CD4-positive, alpha-beta T cell (primary cell): Measurements from ENCODE around the gene SLC5A1. TPM values are rescaled to one million over a fixed set of nuclear protein-coding genes. Genes with fewer than 3 reads are reported as not detected.

Experiments
- ATAC-seq: fragments of 200-7000 bp; cut with Tn5 transposase; one replicate; pipeline ENCODE4 v1.10.0; 2022; ENCODE audit warnings: mild to moderate bottlenecking; ENCODE audit not compliant: poor library complexity
- CTCF ChIA-PET: fragments of 350-600 bp; sonication (Branson Sonifier 250); formaldehyde crosslinking; loops from one replicate; lab custom pipeline; 2021; ENCODE audit warnings: antibody characterized with exemption, inconsistent platforms; lab: Charles Lee
- POLR2A ChIA-PET: fragments of 350-600 bp; sonication (Branson Sonifier 250); formaldehyde crosslinking; loops from one replicate; lab custom pipeline; 2021; ENCODE audit warnings: antibody characterized with exemption, inconsistent platforms; lab: Charles Lee
- DNase-seq, 14 experiments: peaks; one replicate each; pipeline ENCODE4 v3.0.0-alpha.2; 2013 to 2020; ENCODE audit warnings: mixed read lengths in 2 of 14
- H3K27ac ChIP-seq, 2 donors: one replicate each; pipeline versions ENCODE4 v1.5.1 to v1.7.0; 2013; ENCODE audit warnings: low read length in 2 of 2, low read depth in 1 of 2, mild to moderate bottlenecking in 1 of 2
- H3K27me3 ChIP-seq, 2 experiments: 1 replicate in 1 of 2; 2 replicates in 1 of 2; pipeline versions ENCODE4 v1.6.1 to v1.7.0; 2013; ENCODE audit warnings: low read length in 2 of 2, control low read depth in 1 of 2, mild to moderate bottlenecking in 1 of 2, moderate library complexity in 1 of 2; ENCODE audit not compliant: insufficient read depth in 2 of 2, control insufficient read depth in 1 of 2
- H3K36me3 ChIP-seq: one replicate; pipeline ENCODE4 v1.6.1; 2013; ENCODE audit warnings: low read length, control low read depth; ENCODE audit not compliant: insufficient read depth
- H3K4me1 ChIP-seq: one replicate; pipeline ENCODE4 v1.6.1; 2013; ENCODE audit warnings: low read length, control low read depth; ENCODE audit not compliant: insufficient read depth
- H3K4me3 ChIP-seq: one replicate; pipeline ENCODE4 v1.5.1; 2013; ENCODE audit warnings: mild to moderate bottlenecking, low read length, moderate library complexity
- H3K9me3 ChIP-seq, 2 experiments: 1 replicate in 1 of 2; 2 replicates in 1 of 2; pipeline versions ENCODE4 v1.6.1 to v1.7.0; 2013; ENCODE audit warnings: low read length in 2 of 2, mild to moderate bottlenecking in 2 of 2, control low read depth in 1 of 2, moderate library complexity in 1 of 2; ENCODE audit not compliant: control insufficient read depth in 1 of 2, insufficient read depth in 1 of 2
- H3K27ac Mint-ChIP-seq: one replicate; pipeline ENCODE4 v1.8.0; 2020; ENCODE audit warnings: mixed read lengths
- H3K27me3 Mint-ChIP-seq: one replicate; pipeline ENCODE4 v1.8.0; 2021; ENCODE audit warnings: mixed read lengths
- H3K36me3 Mint-ChIP-seq: one replicate; pipeline ENCODE4 v1.8.0; 2021; ENCODE audit warnings: low read depth, mixed read lengths
- H3K4me1 Mint-ChIP-seq: one replicate; pipeline ENCODE4 v1.8.0; 2021; ENCODE audit warnings: low read depth, mixed read lengths
- H3K4me3 Mint-ChIP-seq: one replicate; pipeline ENCODE4 v1.8.0; 2020; ENCODE audit warnings: mild to moderate bottlenecking, mixed read lengths
- H3K9me3 Mint-ChIP-seq: one replicate; pipeline ENCODE4 v1.8.0; 2020; ENCODE audit warnings: mixed read lengths
- intact Hi-C, 2 experiments: fragments of 100-400 bp; cut with DNase I in 1 of 2; cut with micrococcal nuclease in 1 of 2; formaldehyde crosslinking; loops; one replicate each; pipeline versions ENCODE4 v1.15.1 to v1.9.0; 2023 to 2025; cut with DNase I, micrococcal nuclease
- total RNA-seq, 174 experiments: library from RNA in 2 of 174; stranded (reverse) in 2 of 174; gene quantifications; one replicate each; pipeline ENCODE4 v1.2.3 and lab custom pipeline; 2021 to 2026
- TF ChIP-seq, protein P1 (sequence below): fragments of 200-600 bp; IDR thresholded peaks from one replicate; pipeline ENCODE4 v1.8.0; 2022; ENCODE audit warnings: antibody characterized with exemption, mild to moderate bottlenecking

The SLC5A1 gene
- total RNA-seq, 2 experiments from 2014 or later: not detected

DNA sequence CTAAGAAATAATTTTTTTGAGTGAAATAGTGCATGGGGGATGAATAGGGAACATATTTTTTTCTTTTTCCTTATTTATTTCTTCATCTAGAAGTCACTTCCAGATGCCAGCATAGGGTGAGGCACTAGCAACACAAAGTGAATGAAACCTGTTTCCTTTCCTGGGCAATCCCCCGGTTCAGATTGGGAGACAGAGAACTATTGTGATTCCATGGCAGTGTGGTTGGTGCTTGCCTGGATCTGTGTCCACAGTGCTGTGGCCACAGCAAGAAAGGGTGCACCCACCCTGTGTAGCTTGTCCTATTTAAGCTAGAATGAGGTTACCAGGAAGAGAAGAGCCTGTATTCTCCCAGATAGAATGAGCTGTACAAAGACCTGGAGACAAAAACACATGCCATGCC lies 57.6 kb downstream of the SLC5A1 start:
- Mint-ChIP-seq H3K9me3 (no peaks in the 10 kb centered on the region), H3K27ac (no peak overlapping the region), H3K4me3 (no peak overlapping the region), H3K4me1 (no peaks in the 10 kb centered on the region), H3K27me3 (peaks cover 23% of the 10 kb centered on the region), H3K36me3 (no peaks in the 10 kb centered on the region)
- Histone ChIP-seq H3K4me3 (no peak overlapping the region), H3K27me3 (no peaks in the 10 kb centered on the region), H3K27ac (no peak overlapping the region), H3K9me3 (no peaks in the 10 kb centered on the region), H3K36me3 (no peaks in the 10 kb centered on the region), H3K4me1 (no peaks in the 10 kb centered on the region)
- DNase-seq (no peak), ATAC-seq (no peak)
- intact Hi-C loops: loop anchor here (5.0 to 10.0 kb wide), 6 partner anchors 56 to 902 kb away; partner anchors contain the start of genes FBXO7 (in 1 of the 2) and SLC5A1 (in 1 of the 2)
- POLR2A ChIA-PET: no interaction called here
- TF ChIP-seq, protein P1, sequence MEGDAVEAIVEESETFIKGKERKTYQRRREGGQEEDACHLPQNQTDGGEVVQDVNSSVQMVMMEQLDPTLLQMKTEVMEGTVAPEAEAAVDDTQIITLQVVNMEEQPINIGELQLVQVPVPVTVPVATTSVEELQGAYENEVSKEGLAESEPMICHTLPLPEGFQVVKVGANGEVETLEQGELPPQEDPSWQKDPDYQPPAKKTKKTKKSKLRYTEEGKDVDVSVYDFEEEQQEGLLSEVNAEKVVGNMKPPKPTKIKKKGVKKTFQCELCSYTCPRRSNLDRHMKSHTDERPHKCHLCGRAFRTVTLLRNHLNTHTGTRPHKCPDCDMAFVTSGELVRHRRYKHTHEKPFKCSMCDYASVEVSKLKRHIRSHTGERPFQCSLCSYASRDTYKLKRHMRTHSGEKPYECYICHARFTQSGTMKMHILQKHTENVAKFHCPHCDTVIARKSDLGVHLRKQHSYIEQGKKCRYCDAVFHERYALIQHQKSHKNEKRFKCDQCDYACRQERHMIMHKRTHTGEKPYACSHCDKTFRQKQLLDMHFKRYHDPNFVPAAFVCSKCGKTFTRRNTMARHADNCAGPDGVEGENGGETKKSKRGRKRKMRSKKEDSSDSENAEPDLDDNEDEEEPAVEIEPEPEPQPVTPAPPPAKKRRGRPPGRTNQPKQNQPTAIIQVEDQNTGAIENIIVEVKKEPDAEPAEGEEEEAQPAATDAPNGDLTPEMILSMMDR: no peak
- CTCF ChIA-PET: no interaction called here

DNA sequence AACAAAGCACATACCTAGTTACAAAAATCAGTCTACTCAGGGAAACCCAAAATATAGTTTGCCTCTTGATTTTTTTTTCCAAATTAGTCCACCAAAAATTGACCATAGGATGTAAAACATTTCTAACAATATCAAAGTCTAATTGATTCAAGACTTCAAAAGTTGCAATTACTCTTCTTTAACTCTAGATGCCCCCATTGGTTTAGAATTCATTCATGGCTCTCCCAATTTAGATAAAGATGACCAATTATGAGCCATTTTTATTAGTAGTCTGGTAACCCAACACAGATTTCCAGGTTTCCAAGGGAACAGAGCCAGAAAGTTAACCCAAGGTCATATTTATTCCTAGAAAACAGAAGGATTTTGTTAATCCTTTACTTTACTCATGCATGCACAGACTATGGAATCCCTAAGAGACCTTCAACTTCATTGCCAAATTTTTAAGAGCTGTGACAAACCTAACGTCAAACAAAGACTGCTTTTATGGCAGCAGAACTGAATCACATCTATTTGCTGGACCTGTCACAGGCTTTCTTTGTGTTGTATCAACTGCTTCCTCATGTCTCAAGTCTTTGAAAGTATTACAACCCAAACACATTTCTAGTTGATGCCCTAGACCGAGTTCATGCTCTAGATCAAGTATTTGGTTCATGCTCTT lies 60.7 kb downstream of the SLC5A1 start:
- no peak overlapping the region for H3K27ac Mint-ChIP-seq
- H3K4me1 Mint-ChIP-seq: no peaks in the 10 kb centered on the region
- no peaks in the 10 kb centered on the region for H3K36me3 Mint-ChIP-seq
- no peaks in the 10 kb centered on the region for H3K9me3 Mint-ChIP-seq
- H3K4me3 ChIP-seq: no peak overlapping the region
- no peaks in the 10 kb centered on the region for H3K36me3 ChIP-seq
- H3K9me3 ChIP-seq: no peaks in the 10 kb centered on the region
- H3K4me3 Mint-ChIP-seq: no peak overlapping the region
- ChIA-PET POLR2A (no interaction called here), CTCF (interaction anchor here (1.0 to 1.5 kb wide), 3 partner anchors 12 to 341 kb away, joined by 3 to 5 read pairs (median 3); no protein-coding TSS in a partner anchor)
- ATAC-seq (no peak), DNase-seq (peak in 3 of 14 experiments; percentile 41 to 50 (median 44))
- no peaks in the 10 kb centered on the region for H3K4me1 ChIP-seq
- peaks cover 44% of the 10 kb centered on the region for H3K27me3 Mint-ChIP-seq
- H3K27ac ChIP-seq: no peak overlapping the region
- H3K27me3 ChIP-seq: peaks cover 0 to 1% of the 10 kb centered on the region in 2 experiments
- TF ChIP-seq, protein P1: peak; percentile 61
- intact Hi-C loops: loop anchor here (1.0 to 10.0 kb wide), 10 partner anchors 59 to 899 kb away; partner anchors contain the start of genes FBXO7 (in 1 of the 2) and SLC5A1 (in 1 of the 2)

DNA sequence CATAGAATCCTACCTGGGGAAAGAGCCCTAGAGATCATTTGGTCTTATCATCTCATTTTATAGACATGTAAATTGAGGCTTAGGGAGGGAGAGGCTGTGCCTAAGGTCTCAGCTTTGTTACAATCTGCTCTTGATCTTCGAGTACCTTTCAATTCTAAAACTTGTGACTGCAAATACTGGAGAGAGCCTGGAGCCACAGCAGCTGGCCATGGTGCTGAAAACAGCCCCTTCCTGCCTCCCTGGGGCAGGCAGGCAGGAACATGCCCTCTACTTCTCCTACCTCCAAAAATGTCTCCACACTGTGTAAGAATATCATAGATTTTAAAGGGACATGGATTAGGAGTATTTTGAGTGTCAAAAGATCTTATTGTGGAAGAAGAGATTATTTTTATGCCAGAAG lies 63.9 kb downstream of the SLC5A1 start:
- ChIA-PET CTCF (interaction anchor here (1.6 kb wide), 1 partner anchor 159 kb away, joined by 4 read pairs; no protein-coding TSS in a partner anchor), POLR2A (no interaction called here)
- TF ChIP-seq, protein P1: no peak
- Histone ChIP-seq H3K27me3 (peaks cover 8 to 24% of the 10 kb centered on the region in 2 experiments), H3K9me3 (no peaks in the 10 kb centered on the region), H3K4me3 (no peak overlapping the region), H3K36me3 (no peaks in the 10 kb centered on the region), H3K4me1 (no peaks in the 10 kb centered on the region), H3K27ac (no peak overlapping the region)
- ATAC-seq: no peak
- H3K27ac Mint-ChIP-seq: no peak overlapping the region
- H3K27me3 Mint-ChIP-seq: peaks cover 56% of the 10 kb centered on the region
- no peak overlapping the region for H3K4me3 Mint-ChIP-seq
- peak in 1 of 14 experiments; percentile 6 for DNase-seq
- H3K36me3 Mint-ChIP-seq: no peaks in the 10 kb centered on the region
- no peaks in the 10 kb centered on the region for H3K9me3 Mint-ChIP-seq
- no peaks in the 10 kb centered on the region for H3K4me1 Mint-ChIP-seq
- intact Hi-C loops: loop anchor here (5.0 to 10.0 kb wide), 3 partner anchors 50 to 688 kb away; partner anchors contain the start of genes C22orf42 (in 1 of the 2) and SLC5A1 (in 1 of the 2)
